GM19468 (cell line): Measurements from ENCODE around the gene STAT4.
"Not testable (repeated sequence)": the region's sequence is repeated elsewhere in the genome, so short reads cannot be mapped to it uniquely, and the experiment has no call there.

Experiments
- ATAC-seq: cut with Tn5 transposase; IDR thresholded peaks from one replicate; pipeline ENCODE4 v1.9.1; 2021; ENCODE audit warnings: mild to moderate bottlenecking, moderate library complexity, moderate number of reproducible peaks; ENCODE audit not compliant: unreplicated experiment; ENCODE audit errors: extremely low read depth

The STAT4 gene

DNA sequence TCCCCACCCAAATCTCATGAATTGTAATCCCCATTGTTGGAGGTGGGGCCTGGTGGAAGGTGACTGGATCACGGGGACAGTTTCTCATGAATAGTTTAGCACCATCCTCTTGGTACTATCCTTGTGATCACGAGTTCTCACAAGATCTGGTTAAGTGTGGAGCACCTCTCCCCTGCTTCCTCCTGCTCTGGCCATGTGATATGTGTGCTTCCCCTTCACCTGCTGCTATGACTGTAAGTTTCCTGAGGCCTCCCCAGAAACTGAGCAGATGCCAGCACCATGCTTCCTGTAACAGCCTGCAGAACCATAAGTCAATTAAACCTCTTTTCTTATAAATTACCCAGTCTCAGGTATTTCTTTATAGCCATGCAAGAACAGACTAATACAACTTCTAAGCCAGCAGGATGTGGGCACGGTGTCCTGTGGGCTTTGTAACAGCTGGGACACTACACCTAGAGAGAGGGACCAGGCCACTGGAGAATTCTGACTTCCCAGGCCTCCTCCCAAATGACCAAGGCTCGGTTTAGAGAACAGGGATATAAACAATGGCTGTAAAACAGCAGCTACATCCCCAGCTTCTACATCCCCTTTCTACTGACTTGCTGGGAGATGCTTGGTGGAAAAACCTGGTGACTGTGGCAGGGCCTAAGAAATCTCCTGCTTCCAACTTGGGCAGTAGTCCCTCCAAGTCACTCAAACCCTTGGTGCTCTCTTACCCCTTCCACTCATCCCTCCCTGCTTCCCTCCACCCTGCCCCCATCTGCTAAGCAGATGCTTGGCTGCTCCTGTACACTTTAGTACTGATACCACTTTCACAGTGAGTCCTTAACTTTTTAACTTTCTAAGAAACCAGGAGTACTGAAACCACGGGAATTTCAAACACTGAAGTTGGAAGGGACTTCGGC lies 147.1 kb downstream of the STAT4 start:
- ATAC-seq, result no peak

GRCh38 chr2:191001624-191002023 lies 149.2 kb downstream of the STAT4 start:
- no peak for ATAC-seq

DNA sequence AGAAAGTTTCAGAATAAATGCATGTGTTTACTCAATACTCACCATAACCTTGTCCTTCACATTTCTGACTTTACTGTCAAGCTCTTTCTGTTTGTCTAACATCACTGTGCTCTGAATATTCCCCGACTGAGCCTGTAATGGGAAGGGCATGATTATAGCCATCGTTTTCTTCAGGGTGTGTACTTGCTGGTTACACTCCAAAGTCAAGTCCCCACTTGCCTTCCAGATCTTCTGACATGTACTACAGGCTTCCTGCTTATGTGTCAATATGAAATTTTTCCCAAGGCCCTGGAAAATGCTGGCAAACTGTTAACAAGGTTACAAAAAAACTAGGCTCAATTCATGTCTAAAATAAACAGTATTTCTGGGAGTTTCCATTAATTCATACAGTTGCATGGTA lies 149.8 kb downstream of the STAT4 start:
- ATAC-seq, result no peak

DNA sequence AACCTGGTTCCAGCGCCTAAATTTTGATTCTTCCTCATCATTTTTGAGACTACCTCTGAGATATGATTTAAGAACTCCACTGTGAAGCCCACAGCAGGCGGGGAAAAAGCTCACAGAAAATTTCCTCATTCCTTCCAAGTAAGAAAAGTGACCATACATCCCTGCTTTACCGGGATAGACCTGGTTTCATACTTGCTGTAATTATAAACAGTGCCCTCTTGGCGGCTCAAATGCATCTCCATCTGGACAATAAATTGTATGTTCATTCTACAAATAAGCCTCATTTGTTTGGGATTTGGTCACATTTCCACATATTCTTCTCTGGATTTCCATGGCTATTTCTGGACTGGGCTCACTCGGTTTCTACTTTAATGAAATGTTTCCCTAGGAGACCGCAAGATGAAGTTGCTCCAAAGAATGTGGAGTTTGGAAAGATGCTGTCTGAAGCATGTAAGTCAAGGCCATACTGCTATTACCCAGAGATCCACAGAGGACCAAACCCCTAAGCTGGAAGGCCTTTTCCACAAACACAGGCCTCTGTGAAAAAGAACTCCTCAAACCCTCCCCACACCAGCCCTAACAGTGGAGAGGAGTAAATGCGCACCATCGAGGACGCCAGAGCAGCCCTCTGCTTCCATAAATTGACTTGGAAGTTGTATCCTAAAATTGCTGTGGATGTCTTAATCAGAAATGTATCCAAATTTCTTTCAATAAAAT lies 150.7 kb downstream of the STAT4 start:
- no peak for ATAC-seq

- no peak for ATAC-seq
Observed at GRCh38 chr2:190999058-190999457, 151.7 kb downstream of the STAT4 start.

DNA sequence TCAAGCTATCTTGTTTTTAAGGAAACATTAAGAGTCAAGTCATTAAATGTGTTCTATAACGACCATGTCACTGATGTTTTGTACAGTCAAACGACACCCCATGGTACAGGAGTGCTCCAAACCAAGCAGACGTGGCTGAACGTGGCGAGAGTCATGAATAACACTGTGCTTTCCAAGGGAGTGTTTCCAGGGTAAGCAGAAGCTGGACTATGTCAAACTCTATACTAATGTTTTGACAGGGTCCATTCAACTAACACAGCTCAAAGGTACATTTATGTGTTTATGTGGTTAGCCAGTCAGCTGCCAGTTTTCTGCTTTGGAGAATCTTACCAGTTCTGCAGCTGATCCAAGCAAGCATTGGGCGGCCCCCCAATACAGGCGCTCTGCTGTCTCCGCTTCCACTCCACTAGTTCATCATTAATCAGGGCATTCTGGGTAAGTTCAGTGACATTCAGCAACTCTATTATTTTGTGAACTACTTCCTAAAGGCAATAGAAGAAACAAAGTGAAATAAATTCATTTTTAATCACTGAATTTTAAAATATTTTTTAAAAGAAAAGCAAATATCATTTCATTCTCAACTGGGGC lies 153.2 kb downstream of the STAT4 start:
- ATAC-seq, result no peak

DNA sequence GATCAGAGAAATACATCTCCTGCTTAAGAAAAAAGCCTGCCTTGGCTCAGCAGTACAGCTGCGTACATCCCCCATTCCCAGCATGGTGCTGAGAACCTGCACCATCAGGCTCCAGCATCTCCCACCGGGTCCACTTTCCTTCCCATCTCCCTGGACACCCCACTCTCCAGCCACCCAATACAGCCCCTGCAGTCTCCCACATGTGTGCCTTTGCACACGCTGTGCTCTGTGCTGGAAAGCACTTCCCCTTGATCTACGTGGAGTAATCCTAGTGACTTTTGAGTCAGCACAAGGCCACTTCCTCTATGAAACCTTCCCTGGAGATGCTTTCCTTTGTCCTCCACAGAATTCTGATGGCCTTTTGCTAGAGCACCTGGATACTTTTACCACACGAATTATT lies 153.8 kb downstream of the STAT4 start:
- no peak for ATAC-seq

DNA sequence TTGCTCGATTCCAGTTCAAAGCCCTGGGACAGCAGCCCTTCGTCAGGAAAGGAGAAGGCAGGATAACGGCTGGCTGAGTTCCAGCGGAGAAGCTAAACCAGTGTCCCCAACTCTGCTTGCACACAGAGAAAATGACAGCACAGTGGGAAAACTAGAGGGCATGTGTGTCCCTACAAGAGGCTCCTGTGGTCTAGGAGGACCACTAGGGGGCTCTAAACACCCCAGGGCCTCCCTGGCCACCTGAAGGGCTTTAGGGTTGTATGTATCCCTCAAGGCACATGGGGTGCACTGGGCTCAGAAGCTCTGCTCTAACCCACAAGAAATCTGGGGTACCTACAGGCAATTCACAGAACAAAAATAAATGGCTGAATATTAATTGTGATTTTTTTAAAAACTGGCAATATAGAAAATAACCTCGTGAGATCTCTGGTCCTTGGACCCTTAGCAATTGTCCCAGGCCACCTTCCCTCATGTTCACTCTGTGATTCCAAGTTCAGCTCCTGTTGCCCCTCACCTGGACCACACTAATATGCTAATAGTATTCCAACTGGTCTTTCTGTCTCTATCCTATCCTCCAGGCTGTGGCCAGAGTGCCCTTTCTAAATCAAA lies 154.4 kb downstream of the STAT4 start:
- no peak for ATAC-seq

- ATAC-seq, result not testable (repeated sequence)
Observed at GRCh38 chr2:190995315-190995714, 155.5 kb downstream of the STAT4 start.

GRCh38 chr2:190994148-190994547 lies 156.6 kb downstream of the STAT4 start:
- no peak for ATAC-seq

GRCh38 chr2:190993292-190993643 lies 157.5 kb downstream of the STAT4 start:
- ATAC-seq, result no peak

DNA sequence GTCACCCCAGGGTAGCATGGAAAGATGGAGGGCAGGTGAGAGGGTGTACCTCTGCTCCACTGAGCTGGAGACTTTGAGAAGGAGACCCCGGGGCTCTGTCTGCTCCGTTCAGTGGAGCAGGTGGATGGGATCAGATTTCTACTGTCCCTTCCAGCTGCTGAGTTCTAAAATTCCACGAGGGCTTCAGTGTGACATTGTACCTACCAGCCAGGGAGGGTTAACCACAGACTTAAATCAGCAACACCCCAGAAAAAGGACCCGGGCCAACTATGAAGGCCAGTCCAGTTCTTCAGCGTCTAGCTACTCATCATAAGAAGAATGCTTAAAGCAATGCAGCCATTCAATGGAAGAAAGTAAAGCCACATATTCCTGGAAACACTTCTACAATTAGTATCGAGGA lies 160.7 kb downstream of the STAT4 start:
- ATAC-seq, result no peak

GRCh38 chr2:190988910-190989309 lies 161.9 kb downstream of the STAT4 start:
- ATAC-seq, result no peak

DNA sequence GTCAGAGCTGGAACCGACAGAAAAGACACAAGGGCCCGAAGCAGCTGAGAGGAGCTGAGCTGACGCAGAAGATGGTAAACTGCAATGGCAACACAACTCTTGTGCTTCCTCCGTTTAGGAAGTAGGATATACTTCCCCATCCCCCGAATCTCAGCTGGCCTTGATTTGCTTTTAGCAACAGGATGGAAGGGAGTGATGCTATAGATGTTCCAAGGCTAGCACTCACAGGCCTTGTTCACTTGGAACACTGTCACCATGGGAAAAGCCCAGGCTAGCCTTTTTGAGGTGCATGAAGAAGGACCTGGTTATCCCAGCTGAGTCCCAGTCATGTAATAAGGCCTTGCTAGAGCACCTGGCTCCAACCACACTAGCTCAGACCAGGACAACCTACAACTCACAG lies 162.9 kb downstream of the STAT4 start:
- ATAC-seq, result no peak

DNA sequence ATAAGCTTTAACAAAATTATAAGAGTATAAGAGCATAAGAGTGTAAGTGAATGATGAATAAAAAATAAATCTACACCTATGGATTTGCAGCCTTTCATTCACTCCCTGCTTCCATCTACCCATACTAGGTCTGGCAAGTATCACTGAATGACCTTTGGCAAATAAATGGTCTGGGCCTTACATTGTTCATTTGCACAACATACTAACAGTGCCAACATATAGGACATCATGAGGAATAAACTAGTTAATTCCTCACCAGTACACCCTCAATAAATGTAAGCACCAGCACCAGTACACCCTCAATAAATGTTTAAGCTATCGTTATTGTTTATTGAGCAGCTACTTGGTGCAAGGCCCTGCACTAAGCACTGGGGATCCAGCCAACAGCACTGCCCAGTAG lies 163.7 kb downstream of the STAT4 start:
- no peak for ATAC-seq

GRCh38 chr2:190986221-190986953 lies 164.4 kb downstream of the STAT4 start:
- no peak for ATAC-seq

- no peak for ATAC-seq
Observed at GRCh38 chr2:190984595-190984994, 166.2 kb downstream of the STAT4 start.

DNA sequence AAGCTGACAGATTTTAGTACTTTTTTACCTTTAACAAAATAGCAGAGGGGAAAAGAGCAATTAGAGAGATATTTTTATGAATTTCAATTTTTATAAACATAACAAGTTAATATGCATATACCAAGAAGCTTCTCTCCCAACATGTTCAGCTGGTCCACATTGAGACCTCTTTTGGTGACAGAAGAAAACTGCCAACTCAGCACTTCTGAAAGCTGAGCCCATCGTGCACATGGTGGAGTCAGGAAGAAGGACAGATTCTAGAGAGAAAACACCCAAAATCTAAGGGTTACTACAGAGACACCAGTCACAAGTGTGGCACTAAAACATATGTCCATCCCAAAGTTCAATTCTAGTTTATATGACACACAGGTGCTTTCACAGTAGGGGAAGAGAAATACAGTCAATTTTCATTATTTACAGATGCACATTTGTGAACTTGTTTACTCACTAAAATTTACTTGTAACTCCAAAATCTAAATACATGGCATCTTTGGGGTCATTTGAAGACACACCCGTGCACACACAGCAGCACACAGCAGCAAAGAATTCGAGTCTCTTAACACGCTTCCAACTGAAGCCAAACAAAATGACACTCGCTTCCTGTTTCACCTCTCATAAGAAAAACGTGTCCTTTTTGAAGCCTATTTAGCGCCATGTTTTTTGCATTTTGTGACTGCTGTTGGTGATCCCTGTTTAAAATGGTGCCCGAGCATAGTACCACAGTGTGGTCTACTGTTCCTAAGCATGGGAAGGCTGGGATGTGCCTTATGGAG lies 168.3 kb downstream of the STAT4 start:
- ATAC-seq, result no peak

DNA sequence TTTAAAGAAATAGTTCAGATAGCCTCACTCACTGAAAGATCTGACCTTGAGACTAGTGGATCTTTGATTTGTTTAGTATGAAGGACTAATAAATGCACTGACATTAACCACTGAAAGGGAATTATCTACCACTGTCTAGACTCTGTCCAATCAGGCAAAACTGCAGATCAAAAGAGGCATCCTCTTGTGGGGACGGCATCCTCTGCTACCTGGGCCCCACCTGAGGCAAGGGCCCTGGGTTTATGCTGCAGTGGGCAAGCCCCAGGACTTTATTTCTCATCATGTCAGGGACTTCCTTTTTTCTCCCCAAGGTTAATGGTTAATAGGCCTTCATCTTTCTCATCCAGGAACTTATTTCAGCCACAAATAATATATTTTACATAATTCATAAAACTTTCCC lies 169.1 kb downstream of the STAT4 start:
- no peak for ATAC-seq
